ENCODE data around the gene DOCK1.

- TF ChIP-seq CTCF (conservative IDR thresholded peaks at IDR 0.05; ENCODE audit: low read length) = no peak
- no peak for TF ChIP-seq EZH2phosphoT487 (IDR thresholded peaks at IDR 0.05; ENCODE audit: borderline replicate concordance)
These were observed 360.1 kb downstream of the DOCK1 start for GRCh38 chr10:127265288-127265687.
